Cardiac muscle cell (in vitro differentiated cells and primary cell): ENCODE measurements around the gene RHOU. TPM values are rescaled to one million over a fixed set of nuclear protein-coding genes. Genes with fewer than 3 reads are reported as not detected.

Experiments used
- DNase-seq, 2 donors: peaks; one replicate each; pipeline versions ENCODE4 v3.0.0 to v3.0.0-alpha.2; 2010 to 2017; ENCODE audit warnings: low read depth in 1 of 2, low spot score in 1 of 2
- H3K27ac ChIP-seq: fragments of 200-600 bp; sonication (generic); 2 replicates; pipeline ENCODE4 v1.5.1; 2016
- H3K27me3 ChIP-seq: fragments of 200-600 bp; sonication (generic); 2 replicates; pipeline ENCODE4 v1.6.0; 2016; ENCODE audit warnings: control low read depth
- H3K36me3 ChIP-seq: fragments of 200-600 bp; sonication (generic); 2 replicates; pipeline ENCODE4 v1.5.1; 2016; ENCODE audit warnings: control low read depth
- H3K4me1 ChIP-seq: fragments of 200-600 bp; sonication (generic); 2 replicates; pipeline ENCODE4 v1.8.1; 2017; ENCODE audit warnings: low read depth, mild to moderate bottlenecking, mixed run types
- H3K4me3 ChIP-seq: fragments of 200-600 bp; sonication (generic); 2 replicates; pipeline ENCODE4 v1.5.1; 2016; ENCODE audit warnings: mild to moderate bottlenecking
- H3K9me3 ChIP-seq: fragments of 200-600 bp; sonication (generic); 2 replicates; pipeline ENCODE4 v1.5.1; 2017; ENCODE audit warnings: low read depth, mild to moderate bottlenecking, control low read depth
- CTCF ChIP-seq: IDR thresholded peaks from 2 replicates; pipeline ENCODE4 v1.5.1; 2012; ENCODE audit warnings: low read depth, mild to moderate bottlenecking, low read length
- polyA plus RNA-seq: library from polyadenylated mRNA; unstranded; fragments of >200 nt; fragmentation: Nextera tagmentation; extraction: Ambion mirVana; gene quantifications from 2 replicates; pipeline ENCODE4 v1.2.1, GENCODE V29; 2016
- total RNA-seq: library from RNA; depleted of rRNA; stranded (reverse); fragments of >200 nt; gene quantifications from 2 replicates; pipeline ENCODE4 v1.2.3, GENCODE V29; 2016

The RHOU gene
- total and polyA plus RNA-seq, 2 experiments from 2014 or later: 1.2 to 2.3 TPM

- Histone ChIP-seq H3K4me1 (peaks cover 8% of the 10 kb centered on the region), H3K27me3 (peaks cover 41% of the 10 kb centered on the region), H3K4me3 (no peak overlapping the region), H3K36me3 (no peaks in the 10 kb centered on the region), H3K27ac (no peak overlapping the region), H3K9me3 (no peaks in the 10 kb centered on the region)
- no peak for DNase-seq
- no peak for TF ChIP-seq CTCF
Measured at GRCh38 chr1:228750915-228751314, 15.6 kb downstream of the RHOU start.

- peaks cover 41% of the 10 kb centered on the region for H3K27me3 ChIP-seq
- H3K9me3 ChIP-seq: no peaks in the 10 kb centered on the region
- peaks cover 11% of the 10 kb centered on the region for H3K4me1 ChIP-seq
- no peak overlapping the region for H3K27ac ChIP-seq
- TF ChIP-seq CTCF: no peak
- no peak overlapping the region for H3K4me3 ChIP-seq
- H3K36me3 ChIP-seq: no peaks in the 10 kb centered on the region
- no peak for DNase-seq
Measured at GRCh38 chr1:228751360-228752098, 16.2 kb downstream of the RHOU start.

DNA sequence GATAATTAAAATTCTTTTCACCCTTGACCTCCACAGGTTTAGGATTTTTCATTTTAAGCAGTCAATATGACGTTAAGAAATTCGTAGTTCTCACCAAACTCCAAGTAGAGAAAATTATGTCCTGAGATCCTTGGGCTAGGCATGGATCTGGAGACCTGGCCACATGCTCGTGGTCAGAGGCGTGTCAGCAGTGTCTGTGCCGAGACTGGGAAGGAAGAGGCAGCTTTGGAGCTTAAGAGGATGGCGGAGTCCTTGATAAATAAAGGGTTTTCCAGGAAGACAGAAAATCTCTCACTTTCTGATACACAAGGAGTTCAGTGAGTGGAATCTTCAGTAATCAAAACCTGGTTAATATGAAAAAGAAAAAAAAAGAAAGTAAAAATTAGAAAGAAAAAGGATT, 17.0 kb downstream of the RHOU start:
- Histone ChIP-seq H3K9me3 (no peaks in the 10 kb centered on the region), H3K27ac (no peak overlapping the region)

GRCh38 chr1:228752675-228753265, 17.5 kb downstream of the RHOU start:
- no peak overlapping the region for H3K4me3 ChIP-seq
- no peak overlapping the region for H3K27ac ChIP-seq
- H3K4me1 ChIP-seq: peaks cover 15% of the 10 kb centered on the region
- no peak for DNase-seq
- no peak for TF ChIP-seq CTCF
- H3K36me3 ChIP-seq: no peaks in the 10 kb centered on the region
- H3K27me3 ChIP-seq: peaks cover 41% of the 10 kb centered on the region
- no peaks in the 10 kb centered on the region for H3K9me3 ChIP-seq

More for the DNA sequence above, 17.0 kb downstream of the RHOU start:
- H3K36me3 ChIP-seq: no peaks in the 10 kb centered on the region
- H3K27me3 ChIP-seq: peaks cover 41% of the 10 kb centered on the region
- no peak overlapping the region for H3K4me3 ChIP-seq
- DNase-seq: no peak
- TF ChIP-seq CTCF: no peak
- H3K4me1 ChIP-seq: peaks cover 15% of the 10 kb centered on the region

GRCh38 chr1:228753287-228753686, 18.0 kb downstream of the RHOU start:
- TF ChIP-seq CTCF: no peak
- H3K27ac ChIP-seq: no peak overlapping the region

More at GRCh38 chr1:228753287-228753686, 18.0 kb downstream of the RHOU start:
- Histone ChIP-seq H3K9me3 (no peaks in the 10 kb centered on the region), H3K4me3 (no peak overlapping the region), H3K27me3 (peaks cover 43% of the 10 kb centered on the region), H3K4me1 (peaks cover 15% of the 10 kb centered on the region), H3K36me3 (no peaks in the 10 kb centered on the region)
- DNase-seq: no peak
